Hematopoietic multipotent progenitor cell treated with erythropoietin and hydrocortisone succinate and interleukin-3 and kit ligand, for 8 days (in vitro differentiated cells): Measurements from ENCODE around the gene COL6A1.

Experiments used
- DNase-seq: peaks from one replicate; pipeline ENCODE4 v3.0.0-alpha.2; 2015

The COL6A1 gene, protein sequence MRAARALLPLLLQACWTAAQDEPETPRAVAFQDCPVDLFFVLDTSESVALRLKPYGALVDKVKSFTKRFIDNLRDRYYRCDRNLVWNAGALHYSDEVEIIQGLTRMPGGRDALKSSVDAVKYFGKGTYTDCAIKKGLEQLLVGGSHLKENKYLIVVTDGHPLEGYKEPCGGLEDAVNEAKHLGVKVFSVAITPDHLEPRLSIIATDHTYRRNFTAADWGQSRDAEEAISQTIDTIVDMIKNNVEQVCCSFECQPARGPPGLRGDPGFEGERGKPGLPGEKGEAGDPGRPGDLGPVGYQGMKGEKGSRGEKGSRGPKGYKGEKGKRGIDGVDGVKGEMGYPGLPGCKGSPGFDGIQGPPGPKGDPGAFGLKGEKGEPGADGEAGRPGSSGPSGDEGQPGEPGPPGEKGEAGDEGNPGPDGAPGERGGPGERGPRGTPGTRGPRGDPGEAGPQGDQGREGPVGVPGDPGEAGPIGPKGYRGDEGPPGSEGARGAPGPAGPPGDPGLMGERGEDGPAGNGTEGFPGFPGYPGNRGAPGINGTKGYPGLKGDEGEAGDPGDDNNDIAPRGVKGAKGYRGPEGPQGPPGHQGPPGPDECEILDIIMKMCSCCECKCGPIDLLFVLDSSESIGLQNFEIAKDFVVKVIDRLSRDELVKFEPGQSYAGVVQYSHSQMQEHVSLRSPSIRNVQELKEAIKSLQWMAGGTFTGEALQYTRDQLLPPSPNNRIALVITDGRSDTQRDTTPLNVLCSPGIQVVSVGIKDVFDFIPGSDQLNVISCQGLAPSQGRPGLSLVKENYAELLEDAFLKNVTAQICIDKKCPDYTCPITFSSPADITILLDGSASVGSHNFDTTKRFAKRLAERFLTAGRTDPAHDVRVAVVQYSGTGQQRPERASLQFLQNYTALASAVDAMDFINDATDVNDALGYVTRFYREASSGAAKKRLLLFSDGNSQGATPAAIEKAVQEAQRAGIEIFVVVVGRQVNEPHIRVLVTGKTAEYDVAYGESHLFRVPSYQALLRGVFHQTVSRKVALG

GRCh38 chr21:45981151-45982091, at the start of gene COL6A1:
Gene COL6A1, plus strand, starts transcription at chr21:45981770. Its CDS starts 81 bp downstream, at chr21:45981851.
- DNase-seq = peak; percentile 57

DNA sequence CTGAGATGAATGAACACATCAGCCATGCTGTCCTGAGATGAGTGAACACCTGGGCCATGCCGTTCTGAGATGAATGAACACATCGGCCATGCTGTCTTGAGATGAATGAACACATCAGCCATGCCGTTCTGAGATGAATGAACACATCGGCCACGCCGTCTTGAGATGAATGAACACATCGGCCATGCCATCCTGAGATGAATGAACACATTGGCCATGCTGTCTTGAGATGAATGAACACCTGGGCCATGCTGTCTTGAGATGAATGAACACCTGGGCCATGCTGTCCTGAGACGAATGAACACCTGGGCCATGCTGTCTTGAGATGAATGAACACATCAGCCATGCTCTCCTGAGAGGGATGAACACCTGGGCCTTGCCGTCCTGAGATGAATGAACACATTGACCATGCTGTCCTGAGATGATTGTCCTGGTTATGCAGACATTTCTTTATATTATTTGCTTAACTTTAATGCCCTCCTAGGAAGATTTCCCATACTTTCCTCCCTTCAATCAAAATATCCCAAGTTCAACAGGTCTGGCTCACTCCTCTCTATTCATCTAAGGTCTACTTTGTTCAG, 48.6 kb upstream of the COL6A1 start:
- DNase-seq = no peak

DNA sequence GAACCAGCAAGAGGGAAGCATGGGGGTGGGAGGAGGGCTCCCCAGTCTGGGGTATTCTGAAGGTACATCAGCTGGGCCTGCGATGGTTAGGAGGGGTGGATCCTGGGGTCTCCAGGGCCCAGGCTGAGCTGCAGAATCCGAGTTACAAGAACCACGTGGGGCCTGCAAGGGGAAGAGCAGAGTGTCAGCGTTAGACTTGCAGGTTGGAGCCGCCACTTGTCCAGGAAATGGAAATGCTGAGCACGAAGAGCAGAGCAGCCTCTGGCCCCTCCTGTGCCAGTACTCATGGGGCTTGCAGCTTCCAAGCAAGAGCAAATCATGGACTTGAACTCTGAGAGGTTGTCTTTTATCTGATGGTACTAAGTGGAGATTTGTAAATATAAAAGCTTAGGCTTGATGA, 47.5 kb upstream of the COL6A1 start:
- DNase-seq = no peak

DNA sequence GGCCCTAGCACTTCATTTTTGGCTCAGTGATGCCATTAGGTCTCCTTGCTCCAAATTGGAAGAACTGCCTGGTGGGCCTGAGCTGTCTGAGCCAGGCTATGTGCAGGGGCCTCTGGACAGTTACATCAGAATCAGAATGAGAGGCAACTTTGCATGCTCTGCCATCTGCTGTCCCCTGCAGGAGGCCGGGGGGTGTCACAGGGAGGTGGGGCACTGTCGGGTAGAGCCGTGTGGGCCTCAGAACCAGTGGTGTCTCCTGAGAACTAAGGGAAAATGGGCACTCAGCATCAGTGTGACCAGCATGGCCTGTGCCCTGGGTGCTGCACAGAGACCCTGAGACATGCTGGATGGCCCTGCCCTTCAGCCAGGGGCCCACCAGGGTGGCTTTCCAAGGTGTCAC, 47.0 kb upstream of the COL6A1 start:
- no peak for DNase-seq

DNA sequence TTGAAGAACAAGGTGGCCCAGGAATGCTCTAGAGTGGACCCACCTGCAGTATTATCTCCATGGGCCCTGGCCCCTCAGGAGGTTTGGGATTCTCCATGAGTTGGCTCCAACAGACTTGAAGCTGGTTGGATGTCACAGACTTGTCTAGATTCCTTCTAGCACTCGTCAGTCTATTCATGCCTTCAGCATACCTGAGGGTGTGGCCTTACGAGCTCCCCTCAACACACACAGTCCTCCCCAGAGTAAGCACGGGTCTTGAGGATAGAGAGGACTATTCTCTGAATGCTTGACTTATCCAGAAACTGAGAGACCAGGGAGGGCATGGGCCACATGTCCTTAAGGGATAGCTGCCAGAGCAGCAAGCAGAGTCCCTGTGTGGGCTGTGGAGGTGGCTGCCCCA, 45.9 kb upstream of the COL6A1 start:
- no peak for DNase-seq

- no peak for DNase-seq
Measured at GRCh38 chr21:45937721-45938452, 43.7 kb upstream of the COL6A1 start.

- DNase-seq = no peak
Measured at GRCh38 chr21:45938453-45938755, 43.2 kb upstream of the COL6A1 start.

- no peak for DNase-seq
Measured at GRCh38 chr21:45938811-45939520, 42.6 kb upstream of the COL6A1 start.

- no peak for DNase-seq
Measured at GRCh38 chr21:45939521-45940045, 42.0 kb upstream of the COL6A1 start.

DNA sequence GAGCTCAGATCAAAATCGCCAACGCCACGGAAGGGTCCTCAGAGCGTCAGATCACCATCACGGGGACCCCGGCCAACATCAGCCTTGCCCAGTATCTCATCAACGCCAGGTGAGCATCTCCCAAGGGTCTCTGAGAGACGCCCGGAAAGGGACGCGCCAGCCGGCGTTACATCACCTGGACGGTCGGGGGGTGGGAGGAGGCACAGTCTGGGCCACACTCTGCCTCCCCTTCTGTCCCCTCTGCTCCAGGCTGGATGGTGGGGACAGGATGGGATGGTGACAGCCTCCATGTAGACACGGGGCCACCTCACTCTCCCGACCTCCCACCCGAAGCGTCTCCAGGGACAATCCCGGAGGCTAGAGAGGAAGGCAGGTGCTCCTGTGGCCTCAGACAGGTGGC, 41.5 kb upstream of the COL6A1 start:
- DNase-seq = no peak

DNA sequence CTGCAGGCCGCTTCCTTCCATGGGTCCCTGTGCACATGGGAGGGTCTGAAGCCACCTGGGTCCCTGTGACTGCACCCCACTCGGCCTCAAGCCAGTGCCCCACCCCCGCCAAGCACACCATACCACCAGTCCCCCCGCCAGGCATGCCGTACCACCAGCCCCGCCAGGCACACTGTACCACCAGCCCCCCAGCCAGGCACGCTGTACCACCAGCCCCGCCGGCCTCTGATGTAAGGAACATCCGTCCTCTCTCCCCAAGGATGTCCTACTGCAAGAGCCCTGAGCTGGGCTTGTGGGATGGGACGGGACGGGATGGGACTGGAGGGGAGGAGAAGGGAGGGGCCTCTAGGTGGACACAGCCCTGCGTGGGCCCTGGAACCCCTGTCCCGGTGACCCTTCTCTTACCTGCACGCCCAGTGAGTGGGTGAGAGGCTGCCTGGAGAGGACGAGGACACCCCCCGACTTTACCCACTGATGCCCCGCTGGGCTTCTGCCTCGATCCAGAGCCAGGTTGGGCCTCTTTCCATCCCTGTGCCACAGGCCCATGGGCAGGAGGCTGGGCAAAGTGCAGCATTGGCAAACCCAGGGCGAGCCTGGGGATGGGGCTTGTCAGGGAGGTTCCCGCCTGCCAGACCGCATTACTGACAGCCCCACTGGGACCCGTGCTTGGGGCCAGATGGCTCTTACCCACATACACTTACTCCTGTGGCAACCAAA, 40.8 kb upstream of the COL6A1 start:
- no peak for DNase-seq

GRCh38 chr21:45941338-45941710, 40.2 kb upstream of the COL6A1 start:
- no peak for DNase-seq

DNA sequence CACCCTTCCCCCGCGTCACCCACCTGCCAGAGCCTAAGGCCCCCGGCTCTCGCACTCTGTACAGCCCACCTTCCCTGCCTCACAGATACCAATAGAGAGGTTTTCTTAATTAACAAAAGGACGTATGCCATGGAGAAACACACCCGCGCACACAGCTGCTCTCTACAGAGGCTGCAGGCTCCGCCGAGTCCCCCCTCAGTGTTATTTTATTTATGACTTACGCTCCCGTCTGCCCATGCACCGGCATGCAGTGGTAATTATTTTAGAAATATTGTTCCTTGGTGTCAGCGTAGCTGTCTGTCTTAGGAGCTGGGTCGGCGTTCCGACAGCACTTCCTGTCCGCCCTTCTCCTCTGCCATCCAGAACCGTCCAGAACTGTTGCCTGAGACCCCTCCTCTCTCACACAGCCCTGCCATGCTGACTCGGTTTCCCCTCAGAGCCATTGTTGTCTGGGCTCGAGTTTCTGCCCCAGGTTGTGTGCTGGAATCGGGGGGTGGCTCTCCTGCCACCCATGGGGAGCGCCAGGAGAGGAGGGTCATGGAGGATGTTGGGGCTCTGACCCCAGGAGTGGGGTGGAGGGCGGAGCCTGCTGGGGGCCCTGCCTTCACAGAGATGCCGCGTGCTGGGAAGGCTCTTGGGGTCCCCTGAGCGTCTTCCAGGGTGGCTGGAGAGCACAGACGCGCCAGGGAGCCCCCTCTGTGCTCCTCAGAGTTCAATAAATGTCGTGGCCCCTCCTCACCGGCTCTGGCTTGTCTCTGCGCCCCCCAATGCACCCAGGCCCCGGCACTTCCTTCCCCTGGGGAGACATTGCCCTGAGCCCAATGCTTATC, 39.6 kb upstream of the COL6A1 start:
- DNase-seq = no peak

DNA sequence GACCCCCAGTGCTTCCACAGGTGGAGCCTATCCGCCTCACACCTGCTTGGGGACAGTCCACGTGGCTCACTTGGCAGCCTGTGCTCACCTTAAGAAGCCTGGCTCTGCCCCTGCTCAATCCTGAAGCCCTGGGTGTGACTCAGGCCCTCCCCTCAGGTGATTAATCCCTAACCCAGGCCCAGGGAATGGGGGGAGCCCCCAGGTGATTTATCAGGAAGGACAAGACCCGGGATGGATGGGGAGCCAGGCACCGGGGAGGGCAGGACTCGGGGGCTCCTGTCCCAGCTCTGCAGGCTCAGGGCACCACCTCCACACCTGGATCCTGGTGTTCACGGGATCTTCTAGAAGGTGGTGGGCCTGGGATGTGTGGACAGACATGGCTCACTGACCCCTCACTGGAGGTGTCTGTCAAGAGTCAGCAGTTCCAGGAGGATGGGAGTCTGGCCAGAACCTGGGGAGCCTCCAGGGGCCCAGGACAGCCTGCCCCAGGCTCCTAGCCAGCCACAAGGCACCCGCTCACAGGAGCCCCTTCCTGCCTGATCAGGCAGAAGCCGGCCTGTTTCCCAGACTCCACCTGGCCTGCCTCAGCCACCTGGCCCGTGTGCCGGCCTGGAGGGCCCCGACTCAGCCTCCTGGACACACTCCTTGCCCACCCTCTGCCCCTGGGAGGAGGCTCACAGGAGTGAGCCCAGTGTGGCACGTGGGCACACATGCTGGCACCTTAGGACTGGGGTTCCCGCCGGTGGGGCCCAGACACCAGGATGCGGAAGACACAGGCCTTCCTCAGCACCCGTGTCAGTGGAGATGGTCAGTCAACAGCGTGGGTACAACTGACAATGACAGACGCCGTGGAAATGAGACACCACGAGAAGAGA, 38.6 kb upstream of the COL6A1 start:
- DNase-seq = no peak

DNA sequence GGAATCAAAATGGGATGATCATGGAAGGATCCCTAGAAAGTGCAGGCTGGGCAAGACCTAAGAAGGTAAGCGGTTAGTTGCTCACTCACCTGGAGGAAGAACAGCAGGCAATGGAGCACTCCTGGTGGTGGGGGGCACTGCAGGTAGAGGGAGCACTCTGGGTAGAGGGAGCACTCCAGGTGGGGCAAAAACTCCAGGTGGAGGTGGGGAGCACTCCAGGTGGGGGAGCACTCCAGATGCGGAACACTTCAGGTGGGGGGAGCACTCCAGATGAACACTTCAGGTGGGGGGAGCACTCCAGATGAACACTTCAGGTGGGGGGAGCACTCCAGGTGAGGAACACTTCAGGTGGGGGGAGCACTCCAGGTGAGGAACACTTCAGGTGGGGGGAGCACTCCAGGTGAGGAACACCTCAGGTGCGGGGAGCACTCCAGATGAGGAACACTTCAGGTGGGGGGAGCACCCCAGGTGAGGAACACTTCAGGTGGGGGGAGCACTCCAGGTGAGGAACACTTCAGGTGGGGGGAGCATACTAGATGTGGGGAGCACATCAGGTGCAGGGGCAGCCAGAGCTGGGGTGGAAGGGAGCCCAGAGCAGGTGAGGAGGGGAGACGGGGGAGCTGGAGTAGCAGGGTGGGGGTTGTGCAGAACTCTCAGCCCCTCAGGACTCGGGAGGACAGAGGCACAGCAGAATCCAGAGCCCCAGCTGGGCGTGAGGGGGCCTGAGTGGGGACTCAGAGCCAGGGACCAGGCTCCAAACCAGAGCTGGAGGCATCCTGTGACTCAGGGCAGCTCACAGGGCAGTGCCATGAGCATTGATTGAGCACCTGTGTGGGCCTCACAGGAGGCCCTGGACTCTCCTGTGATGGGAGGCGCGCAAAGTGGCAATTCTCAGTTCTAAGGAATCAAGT, 37.7 kb upstream of the COL6A1 start:
- no peak for DNase-seq

DNA sequence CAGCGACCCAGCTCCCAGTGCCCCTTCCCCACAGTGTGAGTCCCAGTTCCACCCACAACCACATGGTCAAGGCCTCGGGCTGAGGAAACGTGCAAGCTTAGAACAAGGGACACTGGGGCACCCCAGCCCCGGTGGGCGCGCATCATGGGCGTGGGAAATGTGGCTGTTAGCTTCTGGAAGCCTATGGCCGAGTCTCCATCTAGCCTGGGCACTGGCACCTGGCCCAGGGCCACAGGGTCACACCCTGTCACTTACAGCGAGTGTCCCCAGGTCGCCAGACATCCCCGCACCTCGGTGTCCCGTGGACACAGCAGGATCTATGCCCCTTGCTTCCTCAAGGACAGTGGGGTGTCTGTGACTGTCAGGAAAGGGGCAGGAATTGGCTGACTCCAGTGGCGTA, 37.0 kb upstream of the COL6A1 start:
- no peak for DNase-seq
